PC-9 (cell line): ENCODE results near the gene TREX2. TPM values are rescaled to one million over a fixed set of nuclear protein-coding genes. Genes with fewer than 3 reads are reported as not detected.

ENCODE experiments used
- BruUV-seq: library from RNA; stranded (reverse); fragments of 400-500 nt; replicated peaks from 2 replicates; lab custom pipeline; 2021; lab: Mats Ljungman, UMichigan
- CTCF ChIA-PET: fragments of 300-600 bp; sonication (Branson Sonifier 250); formaldehyde crosslinking; loops from one replicate; lab custom pipeline; 2022; ENCODE audit warnings: antibody characterized with exemption; lab: Charles Lee
- POLR2A ChIA-PET: fragments of 300-600 bp; sonication (Branson Sonifier 250); formaldehyde crosslinking; loops from one replicate; lab custom pipeline; 2022; ENCODE audit warnings: antibody characterized with exemption; ENCODE audit not compliant: unreplicated experiment; lab: Charles Lee
- DNase-seq, 2 experiments: peaks; one replicate each; pipeline versions ENCODE4 v3.0.0 to v3.0.0-alpha.2; 2015 to 2022; ENCODE audit warnings: mixed read lengths in 1 of 2
- H2AFZ ChIP-seq: fragments of 200-600 bp; sonication (generic); 2 replicates; pipeline ENCODE4 v1.8.1; 2017; ENCODE audit warnings: antibody characterized with exemption
- H3F3A ChIP-seq: fragments of 200-600 bp; sonication (generic); 2 replicates; pipeline ENCODE4 v1.8.1; 2017; ENCODE audit warnings: antibody characterized with exemption, mild to moderate bottlenecking, low read depth; ENCODE audit not compliant: insufficient read depth
- H3K27ac ChIP-seq: fragments of 200-600 bp; sonication (generic); 2 replicates; pipeline ENCODE4 v1.6.1; 2016; ENCODE audit warnings: mixed run types
- H3K27me3 ChIP-seq: fragments of 200-600 bp; sonication (generic); 2 replicates; pipeline ENCODE4 v1.6.1; 2016; ENCODE audit warnings: low read depth, mixed run types; ENCODE audit not compliant: insufficient read depth
- H3K36me3 ChIP-seq: fragments of 200-600 bp; sonication (generic); 2 replicates; pipeline ENCODE4 v1.6.1; 2016; ENCODE audit warnings: low read depth, mixed run types
- H3K4me1 ChIP-seq: fragments of 200-600 bp; sonication (generic); replicated peaks from 2 replicates; pipeline ENCODE4 v1.6.1; 2016; ENCODE audit warnings: mixed run types; ENCODE audit not compliant: insufficient read depth
- H3K4me2 ChIP-seq: fragments of 200-600 bp; sonication (generic); 2 replicates; pipeline ENCODE4 v1.6.1; 2017; ENCODE audit warnings: mixed run types
- H3K4me3 ChIP-seq: fragments of 200-600 bp; sonication (generic); 2 replicates; pipeline ENCODE4 v1.6.1; 2016; ENCODE audit warnings: mixed run types
- H3K79me2 ChIP-seq: fragments of 200-600 bp; sonication (generic); 2 replicates; pipeline ENCODE4 v1.6.1; 2017; ENCODE audit warnings: low read depth, mixed run types
- H3K9me2 ChIP-seq: fragments of 200-600 bp; sonication (generic); 2 replicates; pipeline ENCODE4 v1.8.1; 2017; ENCODE audit warnings: mild to moderate bottlenecking; ENCODE audit not compliant: insufficient read depth
- H3K9me3 ChIP-seq: fragments of 200-600 bp; sonication (generic); 2 replicates; pipeline ENCODE4 v1.8.1; 2016; ENCODE audit warnings: low read depth; ENCODE audit not compliant: insufficient read depth
- H4K20me1 ChIP-seq: fragments of 200-600 bp; sonication (generic); 2 replicates; pipeline ENCODE4 v1.8.1; 2017; ENCODE audit not compliant: insufficient read depth
- CTCF ChIP-seq: fragments of 200-600 bp; sonication (generic); conservative IDR thresholded peaks from 2 replicates; pipeline ENCODE4 v1.6.1; 2017; ENCODE audit warnings: mixed run types, antibody characterized with exemption, mild to moderate bottlenecking, moderate library complexity
- EZH2 ChIP-seq: fragments of 200-600 bp; sonication (generic); IDR thresholded peaks from 2 replicates; pipeline ENCODE4 v1.8.0; 2017; ENCODE audit warnings: antibody characterized with exemption, low read depth
- intact Hi-C: fragments of 100-400 bp; cut with micrococcal nuclease; formaldehyde crosslinking; loops from one replicate; pipeline ENCODE4 v1.10.0; 2022; ENCODE audit not compliant: unreplicated experiment
- total RNA-seq: library from RNA; stranded (reverse); gene quantifications from 2 replicates; pipeline ENCODE4 v1.2.3, GENCODE V29; 2021

TREX2 gene
- total RNA-seq, 1 experiment from 2014 or later: 2.3 TPM

- no peaks in the 10 kb centered on the region for H3K79me2 ChIP-seq
- BruUV-seq: no TSS peak
- DNase-seq: no peak
- H3K9me2 ChIP-seq: no peaks in the 10 kb centered on the region
- H4K20me1 ChIP-seq: no peaks in the 10 kb centered on the region
- intact Hi-C loops: no loop called here
- H3K4me3 ChIP-seq: no peak overlapping the region
- H3K4me2 ChIP-seq: no peak overlapping the region
- ChIA-PET POLR2A (no interaction called here), CTCF (no interaction called here)
- no peaks in the 10 kb centered on the region for H3K27me3 ChIP-seq
- no peaks in the 10 kb centered on the region for H3F3A ChIP-seq
- H3K4me1 ChIP-seq: no peaks in the 10 kb centered on the region
- no peaks in the 10 kb centered on the region for H3K9me3 ChIP-seq
- H3K27ac ChIP-seq: no peak overlapping the region
- TF ChIP-seq EZH2: no peak
- TF ChIP-seq CTCF: no peak
- no peaks in the 10 kb centered on the region for H3K36me3 ChIP-seq
- no peak overlapping the region for H2AFZ ChIP-seq
These were observed 4.5 kb upstream of the TREX2 start for GRCh38 chrX:153450114-153450948.

- no peaks in the 10 kb centered on the region for H4K20me1 ChIP-seq
- H3K4me1 ChIP-seq: no peaks in the 10 kb centered on the region
- CTCF ChIA-PET: no interaction called here
- H3K4me2 ChIP-seq: no peak overlapping the region
- H3K9me3 ChIP-seq: no peaks in the 10 kb centered on the region
- H3K27me3 ChIP-seq: no peaks in the 10 kb centered on the region
- H3K36me3 ChIP-seq: no peaks in the 10 kb centered on the region
- BruUV-seq: no TSS peak
- POLR2A ChIA-PET: interaction anchor here (0.7 kb wide), 1 partner anchor 679 kb away, joined by 3 read pairs; no protein-coding TSS in a partner anchor
- H3K9me2 ChIP-seq: no peaks in the 10 kb centered on the region
- TF ChIP-seq EZH2 (no peak), CTCF (no peak)
- no peak overlapping the region for H3K27ac ChIP-seq
- H2AFZ ChIP-seq: no peak overlapping the region
- intact Hi-C loops: no loop called here
- no peak overlapping the region for H3K4me3 ChIP-seq
- DNase-seq: no peak
- H3K79me2 ChIP-seq: no peaks in the 10 kb centered on the region
- no peaks in the 10 kb centered on the region for H3F3A ChIP-seq
These were observed 3.7 kb upstream of the TREX2 start for GRCh38 chrX:153449368-153450113.

- no peaks in the 10 kb centered on the region for H3K9me2 ChIP-seq
- TF ChIP-seq CTCF: no peak
- TF ChIP-seq EZH2: no peak
- ChIA-PET CTCF (no interaction called here), POLR2A (interaction anchor here (0.7 kb wide), 1 partner anchor 680 kb away, joined by 3 read pairs; no protein-coding TSS in a partner anchor)
- no peak overlapping the region for H3K4me2 ChIP-seq
- no peaks in the 10 kb centered on the region for H3K9me3 ChIP-seq
- no peaks in the 10 kb centered on the region for H3F3A ChIP-seq
- intact Hi-C loops: no loop called here
- no peak overlapping the region for H3K4me3 ChIP-seq
- 0 out of 2 replicates have a peak, but pooled peaks cover under 1% of the 10 kb centered on the region for H3K4me1 ChIP-seq
- H3K79me2 ChIP-seq: no peaks in the 10 kb centered on the region
- no TSS peak for BruUV-seq
- DNase-seq: no peak
- H3K27ac ChIP-seq: no peak overlapping the region
- H4K20me1 ChIP-seq: no peaks in the 10 kb centered on the region
- H3K27me3 ChIP-seq: no peaks in the 10 kb centered on the region
- no peak overlapping the region for H2AFZ ChIP-seq
- H3K36me3 ChIP-seq: no peaks in the 10 kb centered on the region
These were observed 2.9 kb upstream of the TREX2 start for GRCh38 chrX:153448556-153449367.
